ENCODE data around the gene RAB3IL1. TPM values are rescaled to one million over a fixed set of nuclear protein-coding genes. Genes with fewer than 3 reads are reported as not detected.

The RAB3IL1 gene
- total and polyA plus RNA-seq, 2 of the 13 experiments (the other 11 are each of a cell fraction or from before 2014, with no cell fraction given): 1.2 to 2.0 TPM

- TF ChIP-seq ZNF567 (CRISPR knock-in tag; IDR thresholded peaks at IDR 0.05; ENCODE audit: borderline replicate concordance) (peak; percentile 76; the same call in 1 of the 2 replicates), ZNF672 (CRISPR knock-in tag; IDR thresholded peaks at IDR 0.05) (no peak), ZNF782 (CRISPR knock-in tag; IDR thresholded peaks at IDR 0.05; ENCODE audit: borderline replicate concordance) (0 out of 2 replicates have a peak, but pooled peaks have one; percentile 50), ZNF792 (CRISPR knock-in tag; IDR thresholded peaks at IDR 0.05) (peak; percentile 35; the same call in 1 of the 2 replicates), FOXJ3 (CRISPR knock-in tag; IDR thresholded peaks at IDR 0.05; ENCODE audit: borderline replicate concordance) (no peak), GLMP (CRISPR knock-in tag; IDR thresholded peaks at IDR 0.05; ENCODE audit: borderline replicate concordance) (no peak), GABPB1 (CRISPR knock-in tag; IDR thresholded peaks at IDR 0.05) (peak; percentile 50; the same call in 1 of the 2 replicates), ZNF253 (CRISPR knock-in tag; IDR thresholded peaks at IDR 0.05; ENCODE audit: borderline replicate concordance) (no peak), POLR2A (IDR thresholded peaks at IDR 0.05; ENCODE audit: insufficient read depth in 1 of 2, low read depth in 2 of 2, low read length in 2 of 2) (peak in 1 of 2 experiments; percentile 71; a peak in 2 of 4 replicates), ATM (IDR thresholded peaks at IDR 0.05; ENCODE audit: borderline replicate concordance) (no peak), ZBTB10 (CRISPR knock-in tag; IDR thresholded peaks at IDR 0.05; ENCODE audit: borderline replicate concordance) (no peak), RBFOX2 (IDR thresholded peaks at IDR 0.05; ENCODE audit: low read depth, low read length) (peak; percentile 55; the same call in 1 of the 2 replicates), NR1H2 (CRISPR knock-in tag; IDR thresholded peaks at IDR 0.05; ENCODE audit: borderline replicate concordance, low read depth) (no peak), FOXP1 (IDR thresholded peaks at IDR 0.05) (no peak), FOXP1 (CRISPR knock-in tag; IDR thresholded peaks at IDR 0.05) (no peak), EED (CRISPR knock-in tag; IDR thresholded peaks at IDR 0.05) (peak; percentile 16; the same call in 1 of the 2 replicates), ZSCAN25 (CRISPR knock-in tag; IDR thresholded peaks at IDR 0.05) (peak; percentile 79), FOSL2 (CRISPR knock-in tag; IDR thresholded peaks at IDR 0.05) (peak; percentile 19; the same call in 1 of the 2 replicates), RELA (CRISPR knock-in tag; IDR thresholded peaks at IDR 0.05) (peak; percentile 85; the same call in 1 of the 2 replicates), ZNF121 (CRISPR knock-in tag; IDR thresholded peaks at IDR 0.05) (no peak), ZNF790 (CRISPR knock-in tag; IDR thresholded peaks at IDR 0.05; ENCODE audit: borderline replicate concordance) (no peak), ZNF615 (CRISPR knock-in tag; IDR thresholded peaks at IDR 0.05; ENCODE audit: borderline replicate concordance) (no peak), ZNF776 (CRISPR knock-in tag; IDR thresholded peaks at IDR 0.05) (no peak), KDM2A (CRISPR knock-in tag; IDR thresholded peaks at IDR 0.05; ENCODE audit: borderline replicate concordance, low read depth) (peak; percentile 50; the same call in 1 of the 2 replicates), ZIK1 (CRISPR knock-in tag; IDR thresholded peaks at IDR 0.05; ENCODE audit: borderline replicate concordance, low read depth) (peak; percentile 60; the same call in 1 of the 2 replicates), ATF3 (CRISPR knock-in tag; IDR thresholded peaks at IDR 0.05) (no peak), ZNF362 (CRISPR knock-in tag; IDR thresholded peaks at IDR 0.05; ENCODE audit: borderline replicate concordance) (peak; percentile 42; the same call in 1 of the 2 replicates), PHF8 (CRISPR knock-in tag; IDR thresholded peaks at IDR 0.05) (peak; percentile 54)
These were observed 12.8 kb downstream of the RAB3IL1 start (continued) for GRCh38 chr11:61904539-61905048.
